ENCODE measurements around the gene SLC35B3. TPM values are rescaled to one million over a fixed set of nuclear protein-coding genes. Genes with fewer than 3 reads are reported as not detected.

Gene SLC35B3
- total RNA-seq, 2 donors from 2014 or later = 6.6 to 15.3 TPM

- no peak for TF ChIP-seq POLR2A (IDR thresholded peaks at IDR 0.05)
- TF ChIP-seq CTCF (IDR thresholded peaks at IDR 0.05) = no peak
- no peaks in the 10 kb centered on the region for H3K9me3 ChIP-seq
These were observed 32.8 kb downstream of the SLC35B3 start for GRCh38 chr6:8402546-8402945.

GRCh38 chr6:8400663-8401062 is 34.7 kb downstream of the SLC35B3 start:
- TF ChIP-seq CTCF (IDR thresholded peaks at IDR 0.05) (no peak), POLR2A (IDR thresholded peaks at IDR 0.05) (no peak)
- Histone ChIP-seq H3K27me3 (no peaks in the 10 kb centered on the region), H3K9me3 (no peaks in the 10 kb centered on the region), H3K27ac (no peak overlapping the region), H3K4me1 (no peaks in the 10 kb centered on the region), H3K4me3 (no peak overlapping the region), H3K36me3 (replicated peaks in 1 of 2; ENCODE audit: insufficient read depth in 1 of 2, low read depth in 2 of 2) (no peaks in the 10 kb centered on the region)
- ATAC-seq = no peak
- DNase-seq = no peak
- intact Hi-C loops (cut with DNase I) = no loop called here
- 0 to 30% methylated on average over 1 of the region's 1 CpG for WGBS, 2 donors

More at GRCh38 chr6:8402546-8402945, 32.8 kb downstream of the SLC35B3 start:
- no peak overlapping the region for H3K4me3 ChIP-seq
- no peak overlapping the region for H3K27ac ChIP-seq
- WGBS, 2 donors = 95 to 96% methylated on average over 1 of the region's 1 CpG
- no peaks in the 10 kb centered on the region for H3K36me3 ChIP-seq (replicated peaks in 1 of 2; ENCODE audit: insufficient read depth in 1 of 2, low read depth in 2 of 2)
- H3K4me1 ChIP-seq = no peaks in the 10 kb centered on the region
- ATAC-seq (no peak), DNase-seq (no peak)
- no peaks in the 10 kb centered on the region for H3K27me3 ChIP-seq
- intact Hi-C loops (cut with DNase I) = no loop called here

GRCh38 chr6:8392569-8392968 is 42.8 kb downstream of the SLC35B3 start:
- WGBS, 2 donors = 58 to 71% methylated on average over 2 of the region's 2 CpGs
- no peak overlapping the region for H3K27ac ChIP-seq

GRCh38 chr6:8391934-8392333 is 43.4 kb downstream of the SLC35B3 start:
- DNase-seq (no peak), ATAC-seq (no peak)
- H3K27ac ChIP-seq = no peak overlapping the region
- H3K27me3 ChIP-seq = no peaks in the 10 kb centered on the region
- TF ChIP-seq CTCF (IDR thresholded peaks at IDR 0.05) (no peak), POLR2A (IDR thresholded peaks at IDR 0.05) (no peak)
- intact Hi-C loops (cut with DNase I) = no loop called here
- H3K4me1 ChIP-seq = no peaks in the 10 kb centered on the region
- H3K4me3 ChIP-seq = no peak overlapping the region
- no peaks in the 10 kb centered on the region for H3K36me3 ChIP-seq (replicated peaks in 1 of 2; ENCODE audit: insufficient read depth in 1 of 2, low read depth in 2 of 2)
- no peaks in the 10 kb centered on the region for H3K9me3 ChIP-seq

More at GRCh38 chr6:8392569-8392968, 42.8 kb downstream of the SLC35B3 start:
- intact Hi-C loops (cut with DNase I) = no loop called here
- DNase-seq (no peak), ATAC-seq (no peak)
- TF ChIP-seq POLR2A (IDR thresholded peaks at IDR 0.05) = no peak
- no peak for TF ChIP-seq CTCF (IDR thresholded peaks at IDR 0.05)
- Histone ChIP-seq H3K36me3 (replicated peaks in 1 of 2; ENCODE audit: insufficient read depth in 1 of 2, low read depth in 2 of 2) (no peaks in the 10 kb centered on the region), H3K27me3 (no peaks in the 10 kb centered on the region), H3K4me1 (no peaks in the 10 kb centered on the region), H3K9me3 (no peaks in the 10 kb centered on the region), H3K4me3 (no peak overlapping the region)

GRCh38 chr6:8389036-8389818 is 46.1 kb downstream of the SLC35B3 start:
- DNase-seq = no peak
- Histone ChIP-seq H3K27me3 (no peaks in the 10 kb centered on the region), H3K27ac (no peak overlapping the region), H3K36me3 (replicated peaks in 1 of 2; ENCODE audit: insufficient read depth in 1 of 2, low read depth in 2 of 2) (no peaks in the 10 kb centered on the region), H3K4me1 (no peaks in the 10 kb centered on the region), H3K9me3 (no peaks in the 10 kb centered on the region), H3K4me3 (no peak overlapping the region)
- TF ChIP-seq POLR2A (IDR thresholded peaks at IDR 0.05) = no peak
- intact Hi-C loops (cut with DNase I) = no loop called here
- WGBS, 2 donors = 48 to 69% methylated on average over 4 of the region's 4 CpGs
- no peak for ATAC-seq

Measured in body of pancreas (tissue), 4 donors.